SHP77 treated with DMSO at 0.1 percent for 48 hours (cell line): ENCODE results near the gene WNK3.

ENCODE experiments used
- DNase-seq: peaks from one replicate; lab custom pipeline; 2025; lab: John Stamatoyannopoulos, UW

Gene WNK3

GRCh38 chrX:54238588-54238987, 119.3 kb downstream of the WNK3 start:
- no peak for DNase-seq

DNA sequence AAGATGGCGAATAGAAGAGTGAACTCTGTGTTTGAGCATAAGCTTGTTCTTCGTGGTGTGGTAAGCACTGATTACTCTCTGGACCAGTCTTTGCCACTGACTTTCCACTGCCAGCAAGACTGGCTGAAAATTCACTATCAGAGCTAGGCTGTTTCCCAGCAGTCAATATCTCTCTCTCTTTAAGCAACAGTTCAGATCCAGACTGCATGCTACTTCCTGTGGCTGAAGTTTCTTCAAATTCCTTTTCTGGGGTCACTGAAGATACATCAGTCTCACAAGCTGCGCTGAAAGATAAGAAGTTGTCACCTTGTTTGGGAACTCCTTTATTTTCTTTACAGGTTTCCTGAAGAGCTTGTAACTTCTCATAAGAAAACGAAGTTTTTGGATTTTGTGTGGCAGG, 120.8 kb downstream of the WNK3 start:
- DNase-seq = no peak

DNA sequence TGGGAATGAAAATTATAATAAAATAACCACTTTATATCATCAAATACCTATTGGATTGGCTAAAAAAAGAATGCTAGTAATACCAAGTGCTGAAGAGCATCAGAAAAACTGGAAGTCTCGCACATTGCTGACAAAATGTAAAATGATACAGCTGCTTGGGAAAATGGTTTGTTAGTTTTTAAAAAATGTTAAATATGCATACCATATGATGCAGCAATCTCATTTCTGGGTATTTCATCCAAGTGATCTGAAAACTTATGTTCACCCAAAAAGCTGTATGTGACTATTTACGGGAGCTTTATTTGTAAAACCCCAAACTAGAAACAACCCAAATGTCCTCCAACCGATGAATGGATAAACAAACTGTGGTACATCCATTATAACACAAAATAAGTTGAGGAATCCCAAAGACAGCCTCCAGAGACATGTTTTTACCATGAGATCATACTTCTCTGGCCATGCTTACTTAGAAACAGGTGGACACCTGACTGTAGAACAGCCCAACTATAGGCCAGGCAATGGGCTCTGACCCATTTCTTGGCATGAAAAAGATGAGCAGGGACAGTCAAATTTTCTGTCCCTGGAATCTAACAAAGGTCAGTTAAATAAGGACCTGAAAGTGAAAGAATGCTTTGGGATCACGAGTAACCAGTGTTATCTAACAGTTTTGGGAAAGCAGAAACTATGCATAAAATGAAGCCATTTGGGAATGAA, 127.3 kb downstream of the WNK3 start:
- no peak for DNase-seq

GRCh38 chrX:54223581-54223980, 134.3 kb downstream of the WNK3 start:
- no peak for DNase-seq

DNA sequence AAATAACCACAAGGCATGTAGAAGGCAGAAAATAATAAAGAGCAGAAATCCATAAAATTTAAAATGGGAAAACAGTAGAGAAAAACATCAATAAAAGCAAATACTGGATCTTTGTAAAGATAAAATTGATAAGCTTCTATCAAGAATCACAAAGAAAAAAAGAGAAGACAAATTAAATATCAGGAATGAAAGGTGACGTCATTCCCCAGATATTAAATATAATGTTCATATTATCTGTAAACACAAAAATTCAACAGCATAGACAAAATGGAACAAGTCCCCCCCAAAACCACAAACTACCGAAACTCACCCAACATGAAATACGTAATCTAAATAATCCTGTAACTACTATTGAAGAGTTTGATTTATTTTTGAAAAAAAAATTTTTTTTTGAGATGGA, 144.2 kb downstream of the WNK3 start:
- no peak for DNase-seq

DNA sequence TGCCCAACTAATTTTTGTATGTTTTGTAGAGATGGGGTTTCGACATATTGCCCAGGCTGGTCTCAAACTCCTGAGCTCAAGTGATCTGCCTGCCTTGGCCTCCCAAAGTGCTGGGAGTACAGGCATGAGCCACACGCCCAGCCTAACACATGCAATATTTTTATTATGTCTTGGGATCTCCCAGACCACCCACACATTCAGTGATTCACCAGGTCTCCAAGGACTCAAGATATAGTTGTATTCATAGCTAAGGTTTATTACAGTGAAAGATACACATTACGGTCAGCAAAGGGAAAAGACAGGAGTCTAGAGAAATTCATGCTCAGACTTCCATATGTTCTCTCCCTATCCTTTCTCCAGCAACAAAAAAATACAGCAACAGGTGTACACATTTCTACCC, 149.3 kb downstream of the WNK3 start:
- no peak for DNase-seq

DNA sequence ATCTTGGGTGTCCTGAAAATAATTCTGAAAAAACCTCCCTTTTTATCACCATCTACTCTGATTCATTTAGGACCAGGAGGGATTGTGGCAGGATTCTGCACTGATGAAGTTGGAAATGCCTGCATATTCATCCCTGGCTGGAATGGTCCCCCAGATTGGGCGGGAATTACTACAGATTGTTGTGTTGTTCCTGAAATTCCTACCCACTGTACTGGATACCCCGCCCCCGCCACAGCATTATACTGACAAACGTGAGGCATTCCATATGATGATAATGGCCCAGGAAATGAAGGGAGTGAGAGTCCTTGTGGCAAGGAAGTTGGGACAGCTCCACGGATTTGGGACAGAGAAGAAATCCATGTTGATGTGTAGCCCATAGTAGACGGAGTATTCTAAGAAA, 159.6 kb downstream of the WNK3 start:
- no peak for DNase-seq

GRCh38 chrX:54194982-54195588, 162.8 kb downstream of the WNK3 start:
- DNase-seq = no peak

GRCh38 chrX:54193085-54193821, 164.6 kb downstream of the WNK3 start:
- DNase-seq = no peak

GRCh38 chrX:54184474-54184873, 173.4 kb downstream of the WNK3 start:
- no peak for DNase-seq

DNA sequence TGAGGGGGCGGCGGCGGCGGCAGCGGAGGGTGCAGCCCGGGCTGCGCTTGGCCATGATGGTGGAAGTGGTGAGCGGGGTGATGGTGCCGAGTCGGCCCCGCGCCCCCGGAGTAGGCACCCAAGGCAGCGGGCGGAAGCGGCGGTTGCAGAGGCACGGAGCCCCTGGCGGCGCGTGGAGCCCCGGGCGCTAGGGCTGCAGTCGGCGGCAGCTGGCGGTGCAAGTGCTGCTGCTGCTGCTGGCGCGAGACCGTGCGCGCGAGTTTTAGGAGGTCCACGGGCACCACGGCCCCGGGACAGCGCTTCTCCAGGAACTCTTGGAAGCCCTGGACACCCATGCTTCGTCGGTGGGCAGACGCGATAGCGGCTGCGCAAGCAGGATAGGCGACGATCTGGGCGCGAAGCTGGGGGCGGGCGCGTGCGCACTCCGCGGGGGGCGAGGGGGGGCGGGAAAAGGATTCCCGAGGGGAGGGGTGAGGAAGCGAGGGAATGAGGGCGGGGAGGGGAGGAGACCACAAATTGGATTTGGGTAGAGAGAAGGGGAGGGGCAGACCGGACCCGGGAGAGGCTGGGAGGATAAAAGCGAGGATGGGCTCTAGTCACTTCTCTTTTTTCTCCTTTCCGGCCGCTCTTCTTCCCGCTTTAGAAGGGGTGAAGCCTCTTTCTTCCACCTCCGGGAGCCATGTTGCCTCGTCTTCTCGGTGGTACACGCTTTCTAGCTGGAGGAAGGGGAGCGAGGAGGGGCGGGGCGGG, 174.8 kb downstream of the WNK3 start, which contains the start of gene FAM120C:
Gene FAM120C, minus strand, starts transcription at position 391 of the 750 bp plus-strand sequence. Its CDS starts 56 bp downstream, at position 335.
- DNase-seq = peak; percentile 98

- peak; percentile 38 for DNase-seq
Observed at GRCh38 chrX:54182194-54182863, 175.5 kb downstream of the WNK3 start.

DNA sequence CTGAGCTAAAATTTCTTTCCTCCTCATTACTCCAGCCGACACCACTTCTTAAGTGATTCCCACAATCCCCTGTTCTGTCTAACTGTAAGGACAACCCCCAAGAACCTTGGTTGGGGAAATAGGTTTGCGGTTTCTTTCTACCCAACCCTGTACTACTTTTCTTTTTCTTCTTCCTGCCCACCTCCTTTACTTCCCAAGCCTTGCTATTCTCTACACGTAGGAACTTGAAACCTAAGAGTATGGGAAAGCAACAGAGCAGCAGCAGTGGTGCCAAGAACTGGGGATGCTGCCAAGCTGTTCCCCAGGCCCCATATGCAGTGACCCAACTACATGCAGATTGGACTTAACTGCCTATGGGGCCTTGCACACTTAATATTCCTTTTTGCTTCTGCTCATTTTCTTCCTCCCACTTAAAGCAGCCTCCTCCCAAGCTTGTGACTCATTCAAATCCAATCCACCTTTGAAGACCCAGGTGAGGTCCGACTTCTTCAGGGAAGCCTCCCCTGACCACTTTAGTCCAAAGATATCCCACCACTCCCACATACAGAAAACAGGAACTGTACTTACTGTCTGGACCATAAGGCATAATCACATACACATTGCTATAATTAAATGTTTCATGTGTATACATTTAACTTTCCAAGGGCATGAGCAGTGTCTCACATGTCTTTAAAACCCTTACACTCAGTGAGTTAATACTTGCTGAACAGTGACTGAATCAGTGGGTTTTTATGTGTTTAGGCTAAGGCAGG, 176.5 kb downstream of the WNK3 start:
- no peak for DNase-seq

DNA sequence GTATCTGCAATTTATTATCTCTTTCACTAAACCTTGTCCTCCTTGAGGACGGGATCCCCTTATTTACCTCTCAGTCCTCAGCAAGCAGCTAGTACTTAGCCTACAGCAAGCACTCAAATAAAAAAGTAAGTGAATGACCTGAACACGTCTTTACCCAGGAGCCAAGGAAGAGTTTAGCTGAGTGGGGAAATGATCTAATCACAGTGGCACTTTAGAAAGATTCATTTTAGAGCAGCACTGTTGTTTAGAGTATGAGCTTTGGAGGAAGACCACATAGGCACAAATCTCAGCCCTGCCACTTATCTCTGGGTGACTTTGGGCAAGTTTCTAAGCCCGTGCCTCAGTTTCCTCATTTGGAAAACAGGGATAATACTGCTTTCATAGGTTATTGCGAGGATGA, 177.4 kb downstream of the WNK3 start:
- no peak for DNase-seq

- DNase-seq = no peak
Observed at GRCh38 chrX:54178100-54178940, 179.5 kb downstream of the WNK3 start.

DNA sequence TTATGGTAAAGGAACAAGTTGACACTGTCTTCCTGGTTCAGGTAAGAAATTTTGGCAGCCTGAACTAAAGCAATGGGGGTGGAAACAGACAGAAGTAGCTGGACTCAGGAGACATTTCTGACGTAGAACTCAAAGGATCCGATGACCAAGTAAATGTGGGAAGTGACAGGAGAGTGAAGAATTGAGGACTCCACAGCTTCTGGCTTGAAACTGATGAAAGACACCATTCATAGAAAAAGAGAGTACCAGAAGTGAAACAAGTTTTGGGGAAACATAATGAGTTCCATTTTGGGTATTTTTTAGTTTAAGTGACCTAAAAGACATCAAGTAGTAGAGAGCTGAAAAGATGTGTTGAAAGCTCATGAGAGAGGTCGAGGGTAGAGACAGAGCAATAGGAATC, 180.5 kb downstream of the WNK3 start:
- no peak for DNase-seq

GRCh38 chrX:54173791-54174190, 184.1 kb downstream of the WNK3 start:
- DNase-seq = no peak

DNA sequence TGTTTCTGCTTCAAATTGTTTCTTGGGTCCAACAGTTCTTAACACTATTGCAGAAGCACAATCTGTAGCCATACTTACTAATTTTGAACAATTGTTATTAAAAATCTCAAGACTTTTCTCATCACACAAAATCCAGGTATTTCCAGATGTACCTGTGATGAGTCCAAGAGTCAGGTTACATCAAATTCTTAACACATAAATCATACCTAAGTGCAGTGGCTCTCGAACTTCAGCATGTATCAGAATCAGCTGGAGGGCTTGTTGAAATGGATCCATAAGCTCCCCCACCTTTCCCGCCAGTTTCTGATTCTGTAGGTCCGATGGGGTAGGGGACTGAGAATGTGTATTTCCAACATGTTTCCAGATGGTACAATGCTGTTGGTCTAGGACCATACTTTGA, 185.4 kb downstream of the WNK3 start:
- no peak for DNase-seq

- DNase-seq = no peak
Observed at GRCh38 chrX:54171527-54172250, 186.2 kb downstream of the WNK3 start.

DNA sequence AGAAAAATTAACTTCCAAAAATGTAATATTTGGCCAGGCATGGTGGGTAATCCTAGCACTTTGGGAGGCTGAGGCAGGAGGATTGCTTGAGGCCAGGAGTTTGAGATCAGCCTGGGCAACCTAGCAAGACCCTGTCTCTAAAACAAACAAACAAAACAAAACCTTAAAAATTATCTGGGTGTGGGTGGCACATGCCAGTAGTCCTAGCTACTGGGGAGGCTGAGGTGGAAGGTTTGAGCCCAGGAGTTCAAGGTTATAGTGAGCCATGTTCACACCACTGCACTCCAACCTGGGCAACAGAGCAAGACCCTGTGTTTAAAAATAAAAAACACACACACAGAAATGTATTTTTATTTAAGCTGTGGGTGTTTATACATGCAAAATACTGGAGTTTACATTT, 186.8 kb downstream of the WNK3 start:
- DNase-seq = no peak
